Liver (tissue), 3 donors: ENCODE measurements around the gene MEIOB.

Experiments used
- EGR1 ChIP-seq, 2 donors: IDR thresholded peaks; 2 replicates each; pipeline ENCODE4 v1.6.1; 2016 to 2018; ENCODE audit warnings: antibody characterized with exemption in 2 of 2, low read depth in 2 of 2
- GABPA ChIP-seq, 2 donors: IDR thresholded peaks in 1 of 2; conservative IDR thresholded peaks in 1 of 2; 2 replicates each; pipeline ENCODE4 v1.6.1; 2016; ENCODE audit warnings: antibody characterized with exemption in 2 of 2, mild to moderate bottlenecking in 1 of 2, moderate library complexity in 1 of 2
- HNF4G ChIP-seq: IDR thresholded peaks from 2 replicates; pipeline ENCODE4 v1.6.1; 2016; ENCODE audit warnings: antibody characterized with exemption
- JUND ChIP-seq, 2 donors: IDR thresholded peaks; 2 replicates each; pipeline ENCODE4 v1.6.1; 2016; ENCODE audit warnings: antibody characterized with exemption in 2 of 2
- SP1 ChIP-seq: IDR thresholded peaks from 2 replicates; pipeline ENCODE4 v1.6.1; 2018; ENCODE audit warnings: antibody characterized with exemption, mild to moderate bottlenecking
- TAF1 ChIP-seq: conservative IDR thresholded peaks from 2 replicates; pipeline ENCODE4 v1.6.1; 2016; ENCODE audit warnings: antibody characterized with exemption, mild to moderate bottlenecking
- TF ChIP-seq, protein P1 (sequence below): fragments of 150-350 bp; IDR thresholded peaks from 2 replicates; pipeline ENCODE4 v1.5.1; 2017; ENCODE audit warnings: improper control_type of control experiment, low read depth, low read length; ENCODE audit not compliant: missing input control
- donor health status: healthy.
- donor health status: healthy.

DNA sequence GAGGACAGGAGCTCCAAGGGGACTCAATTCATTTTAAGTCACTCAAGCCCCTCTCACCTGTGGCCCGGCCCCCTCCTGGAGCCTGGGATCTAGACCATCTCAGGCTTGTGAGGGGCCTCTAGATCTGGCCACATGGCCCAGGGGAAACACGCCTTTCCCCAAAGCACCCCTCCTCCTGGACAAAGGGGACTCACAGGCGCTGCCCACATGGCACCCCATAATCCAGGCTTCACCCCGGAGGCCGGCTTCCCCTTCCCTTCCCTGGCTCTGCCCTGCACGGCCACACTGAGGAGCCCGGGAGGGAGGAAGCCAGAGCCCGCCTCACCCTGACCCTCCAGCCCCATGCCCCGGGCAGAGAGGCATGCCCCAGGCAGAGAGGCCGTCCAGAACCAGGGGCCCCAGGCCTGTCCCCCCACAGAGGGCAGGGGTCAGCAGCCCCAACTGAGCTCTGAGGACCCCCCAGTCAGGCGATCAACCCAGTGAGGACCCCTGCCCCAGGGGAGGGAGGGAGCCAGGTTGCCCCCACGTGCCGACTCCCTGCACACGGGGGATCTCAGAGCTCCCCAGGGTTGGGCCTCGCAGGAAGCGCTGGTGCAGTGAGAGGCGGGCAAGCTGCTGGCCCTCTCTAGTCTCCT, 35.4 kb upstream of the MEIOB start:
- TF ChIP-seq, protein P1, sequence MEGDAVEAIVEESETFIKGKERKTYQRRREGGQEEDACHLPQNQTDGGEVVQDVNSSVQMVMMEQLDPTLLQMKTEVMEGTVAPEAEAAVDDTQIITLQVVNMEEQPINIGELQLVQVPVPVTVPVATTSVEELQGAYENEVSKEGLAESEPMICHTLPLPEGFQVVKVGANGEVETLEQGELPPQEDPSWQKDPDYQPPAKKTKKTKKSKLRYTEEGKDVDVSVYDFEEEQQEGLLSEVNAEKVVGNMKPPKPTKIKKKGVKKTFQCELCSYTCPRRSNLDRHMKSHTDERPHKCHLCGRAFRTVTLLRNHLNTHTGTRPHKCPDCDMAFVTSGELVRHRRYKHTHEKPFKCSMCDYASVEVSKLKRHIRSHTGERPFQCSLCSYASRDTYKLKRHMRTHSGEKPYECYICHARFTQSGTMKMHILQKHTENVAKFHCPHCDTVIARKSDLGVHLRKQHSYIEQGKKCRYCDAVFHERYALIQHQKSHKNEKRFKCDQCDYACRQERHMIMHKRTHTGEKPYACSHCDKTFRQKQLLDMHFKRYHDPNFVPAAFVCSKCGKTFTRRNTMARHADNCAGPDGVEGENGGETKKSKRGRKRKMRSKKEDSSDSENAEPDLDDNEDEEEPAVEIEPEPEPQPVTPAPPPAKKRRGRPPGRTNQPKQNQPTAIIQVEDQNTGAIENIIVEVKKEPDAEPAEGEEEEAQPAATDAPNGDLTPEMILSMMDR, result no peak
- TF ChIP-seq EGR1 (IDR thresholded peaks at IDR 0.05; ENCODE audit: low read depth in 2 of 2) (no peak), SP1 (no peak), GABPA (IDR thresholded peaks at IDR 0.05 in 1 of 2, conservative IDR thresholded peaks at IDR 0.05 in 1 of 2) (no peak), TAF1 (no peak), JUND (IDR thresholded peaks at IDR 0.05) (no peak), HNF4G (no peak)
